K562 (cell line): ENCODE results near the gene MRPL27. TPM values are rescaled to one million over a fixed set of nuclear protein-coding genes. Genes with fewer than 3 reads are reported as not detected.

Experiments used
- polyA plus RNA-seq, 8 experiments: library from polyadenylated mRNA; depleted of rRNA in 4 of 8; stranded (reverse) in 5 of 8; unstranded in 3 of 8; fragments of >200 nt; fragmentation: Nextera tagmentation in 2 of 8; fragmentation: Illumina TruSeq in 1 of 8; extraction: Ambion mirVana in 2 of 8; extraction: Trizol in 1 of 8; gene quantifications; 2 replicates each; pipeline versions ENCODE4 v1.2.1 to v1.2.3, GENCODE V29; 2011 to 2014; ENCODE audit warnings: inconsistent platforms in 1 of 8, missing spikeins in 1 of 8
- small RNA-seq: library from RNA; depleted of rRNA; stranded (forward); fragments of <200 nt; gene quantifications from one replicate; pipeline ENCODE3, GENCODE V24; 2014
- total RNA-seq, 7 experiments: library from RNA; depleted of rRNA in 6 of 7; stranded (reverse); fragments of >200 nt in 6 of 7; fragmentation: Illumina TruSeq in 2 of 7; extraction: Trizol in 2 of 7; gene quantifications; 2 replicates each; pipeline versions ENCODE4 v1.2.1 to v1.2.3, GENCODE V29; 2011 to 2021; ENCODE audit warnings: low replicate concordance in 1 of 7

The MRPL27 gene
- total and polyA plus RNA-seq, 9 of the 15 experiments (the other 6 are each of a cell fraction or from before 2014, with no cell fraction given): 96.3 to 401 (median 142) TPM

Small RNA genes within 50 kb of the gene (small RNA-seq; reads per million reads assigned to genes)
- not detected for gene RF00019

Other genes starting within 250 kb of the MRPL27 start
Only the 7 nearest of the 15 such genes appear.
- gene TMEM92, start 98.7 kb downstream of the MRPL27 start, total RNA-seq (2014; rRNA removed): 0.32 TPM in 1 of 2 replicates, not detected in the other
- 0.10 and 0.18 TPM in 2 replicates for gene TMEM92, start 98.7 kb downstream of the MRPL27 start, total RNA-seq (2014; rRNA removed; fragmentation: Illumina TruSeq; extraction: Trizol)
- 0.14 and 0.23 TPM in 2 replicates for gene TMEM92, start 98.7 kb downstream of the MRPL27 start, total RNA-seq (2015; rRNA removed; fragmentation: Illumina TruSeq; extraction: Trizol)
- 0.40 and 0.47 TPM in 2 replicates for gene TMEM92, start 98.7 kb downstream of the MRPL27 start, total RNA-seq (2021)
- gene TMEM92, start 98.7 kb downstream of the MRPL27 start, polyA plus RNA-seq (2011; rRNA removed): 0.22 and 1.1 TPM in 2 replicates
- gene TMEM92, start 98.7 kb downstream of the MRPL27 start, polyA plus RNA-seq (2014; fragmentation: Illumina TruSeq; extraction: Trizol): 2.1 and 2.6 TPM in 2 replicates
- under 1 TPM; 0.59 to 0.81 TPM for gene TMEM92, start 98.7 kb downstream of the MRPL27 start, polyA plus RNA-seq (2014; fragmentation: Nextera tagmentation; extraction: Ambion mirVana)
- 0.09 and 0.49 TPM in 2 replicates for gene TMEM92, start 98.7 kb downstream of the MRPL27 start, polyA plus RNA-seq (2014; rRNA removed)
- 9.1 and 14.0 TPM in 2 replicates for gene XYLT2, start 27.1 kb downstream of the MRPL27 start, total RNA-seq (2014; rRNA removed)
- gene XYLT2, start 27.1 kb downstream of the MRPL27 start, total RNA-seq (2014; rRNA removed; fragmentation: Illumina TruSeq; extraction: Trizol): 2.0 and 2.4 TPM in 2 replicates
- 4.5 and 10.6 TPM in 2 replicates for gene XYLT2, start 27.1 kb downstream of the MRPL27 start, total RNA-seq (2015; rRNA removed; fragmentation: Illumina TruSeq; extraction: Trizol)
- gene XYLT2, start 27.1 kb downstream of the MRPL27 start, total RNA-seq (2021): 8.9 and 9.5 TPM in 2 replicates
- gene XYLT2, start 27.1 kb downstream of the MRPL27 start, polyA plus RNA-seq (2011; rRNA removed): 3.8 and 8.4 TPM in 2 replicates
- gene XYLT2, start 27.1 kb downstream of the MRPL27 start, polyA plus RNA-seq (2014; fragmentation: Illumina TruSeq; extraction: Trizol): 4.3 and 6.5 TPM in 2 replicates
- 1 to 10 TPM in 1 of 2 experiments, under 1 TPM in 1; 0.63 to 1.0 TPM for gene XYLT2, start 27.1 kb downstream of the MRPL27 start, polyA plus RNA-seq (2014; fragmentation: Nextera tagmentation; extraction: Ambion mirVana)
- 7.3 and 8.0 TPM in 2 replicates for gene XYLT2, start 27.1 kb downstream of the MRPL27 start, polyA plus RNA-seq (2014; rRNA removed)
- gene EME1, start within 50 bp of the MRPL27 start, total RNA-seq (2014; rRNA removed): 18.8 and 28.0 TPM in 2 replicates
- gene EME1, start within 50 bp of the MRPL27 start, total RNA-seq (2014; rRNA removed; fragmentation: Illumina TruSeq; extraction: Trizol): 17.6 and 21.4 TPM in 2 replicates
- 16.6 and 17.6 TPM in 2 replicates for gene EME1, start within 50 bp of the MRPL27 start, total RNA-seq (2015; rRNA removed; fragmentation: Illumina TruSeq; extraction: Trizol)
- gene EME1, start within 50 bp of the MRPL27 start, total RNA-seq (2021): 16.8 and 20.1 TPM in 2 replicates
- gene EME1, start within 50 bp of the MRPL27 start, polyA plus RNA-seq (2011; rRNA removed): 44.1 and 61.3 TPM in 2 replicates
- gene EME1, start within 50 bp of the MRPL27 start, polyA plus RNA-seq (2014; fragmentation: Illumina TruSeq; extraction: Trizol): 20.9 and 24.0 TPM in 2 replicates
- 10 to 100 TPM; 14.6 to 27.4 TPM for gene EME1, start within 50 bp of the MRPL27 start, polyA plus RNA-seq (2014; fragmentation: Nextera tagmentation; extraction: Ambion mirVana)
- 28.7 TPM in 2 replicates for gene EME1, start within 50 bp of the MRPL27 start, polyA plus RNA-seq (2014; rRNA removed)
- 187 and 221 TPM in 2 replicates for gene LRRC59, start 24.3 kb upstream of the MRPL27 start, total RNA-seq (2014; rRNA removed)
- 154 and 156 TPM in 2 replicates for gene LRRC59, start 24.3 kb upstream of the MRPL27 start, total RNA-seq (2014; rRNA removed; fragmentation: Illumina TruSeq; extraction: Trizol)
- gene LRRC59, start 24.3 kb upstream of the MRPL27 start, total RNA-seq (2015; rRNA removed; fragmentation: Illumina TruSeq; extraction: Trizol): 187 TPM in 2 replicates
- 223 and 244 TPM in 2 replicates for gene LRRC59, start 24.3 kb upstream of the MRPL27 start, total RNA-seq (2021)
- 119 and 158 TPM in 2 replicates for gene LRRC59, start 24.3 kb upstream of the MRPL27 start, polyA plus RNA-seq (2011; rRNA removed)
- gene LRRC59, start 24.3 kb upstream of the MRPL27 start, polyA plus RNA-seq (2014; fragmentation: Illumina TruSeq; extraction: Trizol): 206 and 214 TPM in 2 replicates
- gene LRRC59, start 24.3 kb upstream of the MRPL27 start, polyA plus RNA-seq (2014; fragmentation: Nextera tagmentation; extraction: Ambion mirVana): 10 to 100 TPM; 27.8 to 38.7 TPM
- 118 and 134 TPM in 2 replicates for gene LRRC59, start 24.3 kb upstream of the MRPL27 start, polyA plus RNA-seq (2014; rRNA removed)
- gene ACSF2, start 53.0 kb upstream of the MRPL27 start, total RNA-seq (2014; rRNA removed): 3.1 and 5.0 TPM in 2 replicates
- 2.3 and 2.9 TPM in 2 replicates for gene ACSF2, start 53.0 kb upstream of the MRPL27 start, total RNA-seq (2014; rRNA removed; fragmentation: Illumina TruSeq; extraction: Trizol)
- gene ACSF2, start 53.0 kb upstream of the MRPL27 start, total RNA-seq (2015; rRNA removed; fragmentation: Illumina TruSeq; extraction: Trizol): 4.1 and 4.4 TPM in 2 replicates
- gene ACSF2, start 53.0 kb upstream of the MRPL27 start, total RNA-seq (2021): 6.1 and 6.2 TPM in 2 replicates
- 3.5 and 11.4 TPM in 2 replicates for gene ACSF2, start 53.0 kb upstream of the MRPL27 start, polyA plus RNA-seq (2011; rRNA removed)
- 3.0 and 5.4 TPM in 2 replicates for gene ACSF2, start 53.0 kb upstream of the MRPL27 start, polyA plus RNA-seq (2014; fragmentation: Illumina TruSeq; extraction: Trizol)
- gene ACSF2, start 53.0 kb upstream of the MRPL27 start, polyA plus RNA-seq (2014; fragmentation: Nextera tagmentation; extraction: Ambion mirVana): 1 to 10 TPM in 1 of 2 experiments, under 1 TPM in 1; 0.89 to 1.5 TPM
- gene ACSF2, start 53.0 kb upstream of the MRPL27 start, polyA plus RNA-seq (2014; rRNA removed): 4.9 and 7.2 TPM in 2 replicates
- not detected in 2 replicates for gene CHAD, start 95.7 kb upstream of the MRPL27 start, total RNA-seq (2014; rRNA removed)
- not detected in 2 replicates for gene CHAD, start 95.7 kb upstream of the MRPL27 start, total RNA-seq (2014; rRNA removed; fragmentation: Illumina TruSeq; extraction: Trizol)
- gene CHAD, start 95.7 kb upstream of the MRPL27 start, total RNA-seq (2015; rRNA removed; fragmentation: Illumina TruSeq; extraction: Trizol): not detected in 2 replicates
- not detected in 2 replicates for gene CHAD, start 95.7 kb upstream of the MRPL27 start, total RNA-seq (2021)
- gene CHAD, start 95.7 kb upstream of the MRPL27 start, polyA plus RNA-seq (2011; rRNA removed): not detected in 2 replicates
- not detected in 2 replicates for gene CHAD, start 95.7 kb upstream of the MRPL27 start, polyA plus RNA-seq (2014; fragmentation: Illumina TruSeq; extraction: Trizol)
- not detected for gene CHAD, start 95.7 kb upstream of the MRPL27 start, polyA plus RNA-seq (2014; fragmentation: Nextera tagmentation; extraction: Ambion mirVana)
- not detected in 2 replicates for gene CHAD, start 95.7 kb upstream of the MRPL27 start, polyA plus RNA-seq (2014; rRNA removed)
- 27.3 and 39.7 TPM in 2 replicates for gene RSAD1, start 105.7 kb upstream of the MRPL27 start, total RNA-seq (2014; rRNA removed)
- gene RSAD1, start 105.7 kb upstream of the MRPL27 start, total RNA-seq (2014; rRNA removed; fragmentation: Illumina TruSeq; extraction: Trizol): 24.5 and 26.8 TPM in 2 replicates
- gene RSAD1, start 105.7 kb upstream of the MRPL27 start, total RNA-seq (2015; rRNA removed; fragmentation: Illumina TruSeq; extraction: Trizol): 25.9 and 26.2 TPM in 2 replicates
- 41.9 and 44.0 TPM in 2 replicates for gene RSAD1, start 105.7 kb upstream of the MRPL27 start, total RNA-seq (2021)
- 37.3 and 40.0 TPM in 2 replicates for gene RSAD1, start 105.7 kb upstream of the MRPL27 start, polyA plus RNA-seq (2011; rRNA removed)
- 23.1 and 24.9 TPM in 2 replicates for gene RSAD1, start 105.7 kb upstream of the MRPL27 start, polyA plus RNA-seq (2014; fragmentation: Illumina TruSeq; extraction: Trizol)
- 1 to 10 TPM; 4.5 to 5.2 TPM for gene RSAD1, start 105.7 kb upstream of the MRPL27 start, polyA plus RNA-seq (2014; fragmentation: Nextera tagmentation; extraction: Ambion mirVana)
- gene RSAD1, start 105.7 kb upstream of the MRPL27 start, polyA plus RNA-seq (2014; rRNA removed): 42.5 and 44.8 TPM in 2 replicates